Esophagus muscularis mucosa (tissue), 4 donors: ENCODE measurements around the gene SENP7. TPM values are rescaled to one million over a fixed set of nuclear protein-coding genes. Genes with fewer than 3 reads are reported as not detected.

ENCODE experiments used
- DNase-seq: peaks from one replicate; pipeline ENCODE4 v3.0.0-alpha.2; 2017; ENCODE audit errors: extremely low spot score
- H3K27ac ChIP-seq, 4 donors: fragments of 200-600 bp; sonication (generic); replicated peaks in 1 of 4; 1 replicate in 3 of 4; 2 replicates in 1 of 4; pipeline ENCODE4 v1.5.1; 2016 to 2019; ENCODE audit warnings: mild to moderate bottlenecking in 1 of 4
- H3K27me3 ChIP-seq, 4 donors: fragments of 200-600 bp; sonication (generic); one replicate each; pipeline versions ENCODE4 v1.5.1 to v1.6.0; 2016 to 2019
- H3K36me3 ChIP-seq, 4 donors: fragments of 200-600 bp; sonication (generic); one replicate each; pipeline ENCODE4 v1.5.1; 2016 to 2019
- H3K4me1 ChIP-seq, 4 donors: fragments of 200-600 bp; sonication (generic); one replicate each; pipeline ENCODE4 v1.5.1; 2016 to 2019
- H3K4me3 ChIP-seq, 4 donors: fragments of 200-600 bp; sonication (generic); 1 replicate in 2 of 4; 2 replicates in 2 of 4; pipeline ENCODE4 v1.5.1; 2016 to 2019; ENCODE audit warnings: mild to moderate bottlenecking in 4 of 4, moderate library complexity in 1 of 4
- H3K9me3 ChIP-seq, 4 donors: fragments of 200-600 bp; sonication (generic); 1 replicate in 3 of 4; 2 replicates in 1 of 4; pipeline ENCODE4 v1.5.1; 2016 to 2019
- CTCF ChIP-seq, 3 experiments: fragments of 200-600 bp in 2 of 3; fragments of 450-650 bp in 1 of 3; sonication (generic) in 2 of 3; IDR thresholded peaks; one replicate each; pipeline ENCODE4 v1.5.1; 2017 to 2019; ENCODE audit warnings: antibody characterized with exemption in 3 of 3, mild to moderate bottlenecking in 2 of 3, moderate library complexity in 1 of 3
- EP300 ChIP-seq: sonication (generic); formaldehyde crosslinking; IDR thresholded peaks from one replicate; pipeline ENCODE4 v1.6.1; 2017; ENCODE audit warnings: antibody characterized with exemption
- POLR2A ChIP-seq: fragments of 450-650 bp; IDR thresholded peaks from one replicate; pipeline ENCODE4 v1.6.1; 2017; ENCODE audit warnings: antibody characterized with exemption, moderate library complexity, mild to moderate bottlenecking, low read depth
- POLR2AphosphoS5 ChIP-seq, 2 donors: sonication (generic); formaldehyde crosslinking; IDR thresholded peaks; one replicate each; pipeline ENCODE4 v1.6.1; 2017; ENCODE audit warnings: antibody characterized with exemption in 2 of 2
- WGBS: methylation state at CpG from one replicate; pipeline ENCODE4 v1.1.5; 2018; 5-methylcytosine and 5-hydroxymethylcytosine counted together
- intact Hi-C: fragments of 100-400 bp; cut with DNase I; formaldehyde crosslinking; loops from one replicate; pipeline ENCODE4 v1.15.1; 2023
- total RNA-seq, 4 donors: library from RNA; depleted of rRNA; stranded (reverse); fragments of >200 nt; gene quantifications; one replicate each; pipeline versions ENCODE4 v1.1.0 to v1.2.1, GENCODE V29; 2016

Gene SENP7
- total RNA-seq, 4 donors from 2014 or later: 13.7 to 23.3 (median 15.9) TPM

GRCh38 chr3:101466465-101467309 lies 46.3 kb downstream of the SENP7 start:
- intact Hi-C loops: no loop called here
- H3K27me3 ChIP-seq: no peaks in the 10 kb centered on the region
- H3K4me1 ChIP-seq: peaks cover 0 to 14% (median 0%) of the 10 kb centered on the region in 4 donors
- peaks cover 0 to 14% (median 0%) of the 10 kb centered on the region in 4 donors for H3K36me3 ChIP-seq
- TF ChIP-seq CTCF (IDR thresholded peaks at IDR 0.05) (no peak), EP300 (no peak), POLR2A (no peak), POLR2AphosphoS5 (IDR thresholded peaks at IDR 0.05) (no peak)
- no peaks in the 10 kb centered on the region for H3K9me3 ChIP-seq
- DNase-seq: no peak
- 53% methylated on average over 11 of the region's 17 CpGs for WGBS
- no peak overlapping the region for H3K27ac ChIP-seq
- H3K4me3 ChIP-seq: no peak overlapping the region

DNA sequence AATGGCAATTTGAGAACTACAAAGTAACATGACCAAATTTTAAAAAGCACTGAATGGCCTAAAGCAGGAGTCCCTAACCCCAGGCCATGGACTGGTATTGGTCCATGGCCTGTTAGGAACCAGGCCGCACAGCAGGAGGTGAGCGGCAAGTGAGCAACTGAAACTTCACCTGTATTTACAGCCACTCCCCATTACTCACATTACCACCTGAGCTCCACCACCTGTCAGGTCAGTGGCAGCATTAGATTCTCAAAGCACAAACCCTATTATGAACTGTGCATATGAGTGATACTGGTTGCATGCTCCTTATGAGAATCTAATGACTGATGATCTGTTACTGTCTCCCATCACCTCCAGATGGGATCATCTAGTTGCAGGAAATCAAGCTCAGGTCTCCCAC lies 48.8 kb downstream of the SENP7 start:
- WGBS: 85% methylated on average over 2 of the region's 2 CpGs

GRCh38 chr3:101461451-101461850 lies 51.6 kb downstream of the SENP7 start:
- no peak for DNase-seq
- WGBS: 98% methylated on average over 4 of the region's 4 CpGs

More for the DNA sequence above, 48.8 kb downstream of the SENP7 start:
- Histone ChIP-seq H3K36me3 (peaks cover 0 to 14% (median 0%) of the 10 kb centered on the region in 4 donors), H3K9me3 (no peaks in the 10 kb centered on the region), H3K4me3 (no peak overlapping the region), H3K27ac (no peak overlapping the region), H3K27me3 (no peaks in the 10 kb centered on the region), H3K4me1 (peaks cover 0 to 14% (median 0%) of the 10 kb centered on the region in 4 donors)
- DNase-seq: no peak
- no peak for TF ChIP-seq POLR2AphosphoS5 (IDR thresholded peaks at IDR 0.05)
- TF ChIP-seq EP300: no peak
- intact Hi-C loops: no loop called here

GRCh38 chr3:101458387-101458786 lies 54.6 kb downstream of the SENP7 start:
- Histone ChIP-seq H3K4me1 (no peaks in the 10 kb centered on the region), H3K4me3 (no peak overlapping the region), H3K27me3 (no peaks in the 10 kb centered on the region), H3K27ac (no peak overlapping the region), H3K9me3 (no peaks in the 10 kb centered on the region), H3K36me3 (peaks cover 0 to 18% (median 7%) of the 10 kb centered on the region in 4 donors)
- intact Hi-C loops: no loop called here
- DNase-seq: no peak
- 100% methylated on average over 2 of the region's 2 CpGs for whole genome bisulfite sequencing
- TF ChIP-seq EP300: no peak
- TF ChIP-seq POLR2A: no peak
- TF ChIP-seq POLR2AphosphoS5 (IDR thresholded peaks at IDR 0.05): no peak
- TF ChIP-seq CTCF (IDR thresholded peaks at IDR 0.05): no peak

More at GRCh38 chr3:101461451-101461850, 51.6 kb downstream of the SENP7 start:
- H3K36me3 ChIP-seq: peaks cover 0 to 24% (median 7%) of the 10 kb centered on the region in 4 donors
- intact Hi-C loops: no loop called here
- no peak overlapping the region for H3K4me3 ChIP-seq
- H3K27ac ChIP-seq: no peak overlapping the region
- H3K4me1 ChIP-seq: peaks cover 0 to 2% (median 0%) of the 10 kb centered on the region in 4 donors
- TF ChIP-seq EP300 (no peak), POLR2A (no peak), POLR2AphosphoS5 (IDR thresholded peaks at IDR 0.05) (no peak), CTCF (IDR thresholded peaks at IDR 0.05) (no peak)
- no peaks in the 10 kb centered on the region for H3K27me3 ChIP-seq
- no peaks in the 10 kb centered on the region for H3K9me3 ChIP-seq

GRCh38 chr3:101454629-101455028 lies 58.4 kb downstream of the SENP7 start:
- TF ChIP-seq EP300 (no peak), CTCF (IDR thresholded peaks at IDR 0.05) (no peak), POLR2AphosphoS5 (IDR thresholded peaks at IDR 0.05) (no peak), POLR2A (no peak)
- no peaks in the 10 kb centered on the region for H3K9me3 ChIP-seq
- no peak overlapping the region for H3K4me3 ChIP-seq
- no peak overlapping the region for H3K27ac ChIP-seq
- DNase-seq: no peak
- intact Hi-C loops: no loop called here
- H3K27me3 ChIP-seq: no peaks in the 10 kb centered on the region
- peaks cover 0 to 15% (median 5%) of the 10 kb centered on the region in 4 donors for H3K36me3 ChIP-seq
- no peaks in the 10 kb centered on the region for H3K4me1 ChIP-seq
